Activated CD8-positive, alpha-beta T cell treated with anti-CD3 and anti-CD28 coated beads for 36 hours (primary cell): Measurements from ENCODE around the gene GCSAM. TPM values are rescaled to one million over a fixed set of nuclear protein-coding genes. Genes with fewer than 3 reads are reported as not detected.

ENCODE experiments used
- ATAC-seq: fragments of 200-7000 bp; cut with Tn5 transposase; one replicate; pipeline ENCODE4 v1.10.0; 2021; ENCODE audit warnings: mild to moderate bottlenecking, moderate library complexity
- CTCF ChIA-PET: fragments of 350-600 bp; sonication (Branson Sonifier 250); formaldehyde crosslinking; loops from one replicate; lab custom pipeline; 2021; ENCODE audit warnings: antibody characterized with exemption; lab: Charles Lee
- POLR2A ChIA-PET: fragments of 350-600 bp; sonication (Branson Sonifier 250); formaldehyde crosslinking; loops from one replicate; lab custom pipeline; 2021; ENCODE audit warnings: antibody characterized with exemption; lab: Charles Lee
- DNase-seq: peaks from one replicate; pipeline ENCODE4 v3.0.0-alpha.2; 2020
- H3K27ac Mint-ChIP-seq: one replicate; pipeline ENCODE4 v1.8.0; 2021; ENCODE audit warnings: mild to moderate bottlenecking, mixed read lengths
- H3K27me3 Mint-ChIP-seq: one replicate; pipeline ENCODE4 v1.8.0; 2021; ENCODE audit warnings: mixed read lengths
- H3K36me3 Mint-ChIP-seq: one replicate; pipeline ENCODE4 v1.8.0; 2021; ENCODE audit warnings: low read depth, mixed read lengths
- H3K4me1 Mint-ChIP-seq: one replicate; pipeline ENCODE4 v1.8.0; 2021; ENCODE audit warnings: low read depth, mixed read lengths
- H3K4me3 Mint-ChIP-seq: one replicate; pipeline ENCODE4 v1.8.0; 2021; ENCODE audit warnings: mild to moderate bottlenecking, moderate library complexity, mixed read lengths
- H3K9me3 Mint-ChIP-seq: one replicate; pipeline ENCODE4 v1.8.0; 2021; ENCODE audit warnings: mixed read lengths
- intact Hi-C: fragments of 100-400 bp; cut with micrococcal nuclease; formaldehyde crosslinking; loops from one replicate; pipeline ENCODE4 v1.10.0; 2022
- total RNA-seq, 2 experiments: library from RNA; stranded (reverse); gene quantifications; one replicate each; pipeline ENCODE4 v1.2.3, GENCODE V29; 2021
- TF ChIP-seq, protein P1 (sequence below): fragments of 200-600 bp; IDR thresholded peaks from one replicate; pipeline ENCODE4 v1.8.0; 2022; ENCODE audit warnings: antibody characterized with exemption, mild to moderate bottlenecking

Gene GCSAM
- total RNA-seq, 2 experiments from 2014 or later = 9.9 to 12.9 TPM

- H3K4me1 Mint-ChIP-seq = peaks cover 83% of the 10 kb centered on the region
- peak overlapping the region; percentile 96 for H3K27ac Mint-ChIP-seq
- ATAC-seq (no peak), DNase-seq (no peak)
- TF ChIP-seq, protein P1, sequence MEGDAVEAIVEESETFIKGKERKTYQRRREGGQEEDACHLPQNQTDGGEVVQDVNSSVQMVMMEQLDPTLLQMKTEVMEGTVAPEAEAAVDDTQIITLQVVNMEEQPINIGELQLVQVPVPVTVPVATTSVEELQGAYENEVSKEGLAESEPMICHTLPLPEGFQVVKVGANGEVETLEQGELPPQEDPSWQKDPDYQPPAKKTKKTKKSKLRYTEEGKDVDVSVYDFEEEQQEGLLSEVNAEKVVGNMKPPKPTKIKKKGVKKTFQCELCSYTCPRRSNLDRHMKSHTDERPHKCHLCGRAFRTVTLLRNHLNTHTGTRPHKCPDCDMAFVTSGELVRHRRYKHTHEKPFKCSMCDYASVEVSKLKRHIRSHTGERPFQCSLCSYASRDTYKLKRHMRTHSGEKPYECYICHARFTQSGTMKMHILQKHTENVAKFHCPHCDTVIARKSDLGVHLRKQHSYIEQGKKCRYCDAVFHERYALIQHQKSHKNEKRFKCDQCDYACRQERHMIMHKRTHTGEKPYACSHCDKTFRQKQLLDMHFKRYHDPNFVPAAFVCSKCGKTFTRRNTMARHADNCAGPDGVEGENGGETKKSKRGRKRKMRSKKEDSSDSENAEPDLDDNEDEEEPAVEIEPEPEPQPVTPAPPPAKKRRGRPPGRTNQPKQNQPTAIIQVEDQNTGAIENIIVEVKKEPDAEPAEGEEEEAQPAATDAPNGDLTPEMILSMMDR = no peak
- ChIA-PET CTCF (interaction anchor here (1.2 to 2.5 kb wide), 3 partner anchors 15 to 202 kb away, joined by 6 to 9 read pairs (median 6); partner anchors contain the start of gene CD200), POLR2A (interaction anchor here (0.9 kb wide), 1 partner anchor 132 kb away, joined by 4 read pairs; no protein-coding TSS in a partner anchor)
- no peaks in the 10 kb centered on the region for H3K27me3 Mint-ChIP-seq
- H3K36me3 Mint-ChIP-seq = peaks cover 3% of the 10 kb centered on the region
- intact Hi-C loops = loop anchor here (10.0 kb wide), 1 partner anchor 163 kb away; the partner anchor contains the start of gene SLC9C1
- H3K9me3 Mint-ChIP-seq = no peaks in the 10 kb centered on the region
- H3K4me3 Mint-ChIP-seq = peak overlapping the region; percentile 88
Observed at GRCh38 chr3:112132088-112132487, 960 bp downstream of the GCSAM start.

DNA sequence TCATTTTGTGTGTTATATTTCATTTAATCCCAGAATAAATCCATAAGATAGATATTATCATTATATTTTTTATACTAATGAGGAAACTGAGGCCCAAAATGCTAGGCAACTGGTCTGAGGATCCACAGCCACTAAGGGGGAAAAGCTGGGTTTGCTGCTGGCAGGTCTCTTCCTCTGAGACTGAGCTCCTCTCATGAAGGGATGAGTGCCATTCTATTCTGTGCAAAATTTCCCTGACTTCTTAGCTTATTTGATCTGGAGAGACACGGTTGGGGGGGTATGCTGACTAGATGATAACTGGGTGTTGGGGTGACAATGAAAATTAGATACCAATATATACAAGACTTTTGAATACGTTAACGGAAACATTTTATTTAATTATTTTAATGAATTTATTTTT, 1.9 kb downstream of the GCSAM start:
- TF ChIP-seq, protein P1 = no peak
- POLR2A ChIA-PET = interaction anchor here (0.6 kb wide), 1 partner anchor 197 kb away, joined by 3 read pairs; no protein-coding TSS in a partner anchor
- Mint-ChIP-seq H3K9me3 (no peaks in the 10 kb centered on the region), H3K27me3 (no peaks in the 10 kb centered on the region), H3K4me3 (peak overlapping the region; percentile 56), H3K27ac (peak overlapping the region; percentile 64), H3K4me1 (peaks cover 85% of the 10 kb centered on the region), H3K36me3 (peaks cover 6% of the 10 kb centered on the region)
- DNase-seq (no peak), ATAC-seq (no peak)
- CTCF ChIA-PET = interaction anchor here (0.6 to 1.7 kb wide), 2 partner anchors 19 to 774 kb away, joined by 3 to 6 read pairs; no protein-coding TSS in a partner anchor
- intact Hi-C loops = loop anchor here (10.0 kb wide), 1 partner anchor 164 kb away; the partner anchor contains the start of gene SLC9C1

DNA sequence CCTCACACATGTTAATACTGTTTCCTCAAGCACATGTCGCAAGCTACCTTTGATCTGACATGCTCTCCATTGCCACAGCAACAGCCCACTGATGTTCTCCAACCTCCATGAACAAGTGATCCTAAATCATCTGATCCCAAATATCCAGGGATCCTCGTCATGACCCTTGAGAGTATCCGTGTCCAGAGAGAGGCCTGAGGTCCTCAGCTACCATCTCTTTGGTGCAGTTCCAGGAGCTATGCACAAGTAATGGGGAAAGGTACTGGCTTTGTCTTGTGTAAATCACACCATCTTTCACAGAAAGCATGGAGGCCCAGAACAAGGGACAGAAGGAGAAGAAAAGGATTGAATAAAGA, 2.4 kb downstream of the GCSAM start:
- POLR2A ChIA-PET = no interaction called here
- no peak for ATAC-seq
- H3K27ac Mint-ChIP-seq = peak overlapping the region; percentile 71

DNA sequence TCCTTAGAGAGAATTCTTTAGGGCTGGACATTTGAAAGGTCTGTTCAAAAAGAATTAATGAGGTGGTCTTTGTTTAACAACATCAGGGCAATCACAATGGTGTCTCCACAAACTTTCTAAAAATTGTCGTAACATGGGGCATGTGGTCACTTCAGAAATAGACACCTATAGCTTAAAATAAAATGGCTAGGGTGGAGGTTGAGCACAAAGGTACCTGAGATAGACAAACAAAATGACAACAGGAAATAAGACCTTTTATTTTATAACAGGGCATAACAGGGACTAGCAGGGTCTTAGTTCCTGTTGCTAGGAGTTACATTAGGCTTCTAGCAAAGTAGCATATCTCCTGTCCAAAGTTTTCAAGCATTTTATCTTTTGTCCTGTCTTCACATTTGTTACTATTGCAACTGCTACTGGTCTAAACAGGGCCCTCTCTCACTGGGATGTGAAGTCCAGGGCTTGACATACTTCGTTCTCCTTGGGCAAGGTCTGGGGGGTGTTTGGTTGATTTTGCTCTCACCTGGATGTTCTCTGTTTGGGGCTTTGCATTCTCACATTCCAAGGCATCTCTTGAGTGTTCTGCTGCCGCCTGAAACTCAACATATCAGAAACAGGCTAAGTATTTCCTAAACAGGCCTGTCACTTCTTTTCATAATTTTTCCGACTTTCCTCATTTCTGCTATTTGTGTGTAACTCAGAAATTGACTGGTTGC, 3.0 kb downstream of the GCSAM start:
- no peak overlapping the region for H3K4me3 Mint-ChIP-seq
- TF ChIP-seq, protein P1 = no peak
- no peak for ATAC-seq
- ChIA-PET POLR2A (no interaction called here), CTCF (interaction anchor here (0.6 to 2.7 kb wide), 4 partner anchors 9 to 174 kb away, joined by 4 to 18 read pairs (median 6); no protein-coding TSS in a partner anchor)
- no peaks in the 10 kb centered on the region for H3K27me3 Mint-ChIP-seq
- no peaks in the 10 kb centered on the region for H3K9me3 Mint-ChIP-seq
- DNase-seq = no peak
- intact Hi-C loops = loop anchor here (10.0 kb wide), 1 partner anchor 165 kb away; the partner anchor contains the start of gene SLC9C1
- peaks cover 8% of the 10 kb centered on the region for H3K36me3 Mint-ChIP-seq
- peaks cover 80% of the 10 kb centered on the region for H3K4me1 Mint-ChIP-seq
- peak overlapping the region; percentile 71 for H3K27ac Mint-ChIP-seq

More for the DNA sequence above, 2.4 kb downstream of the GCSAM start:
- no peaks in the 10 kb centered on the region for H3K9me3 Mint-ChIP-seq
- intact Hi-C loops = loop anchor here (10.0 kb wide), 1 partner anchor 164 kb away; the partner anchor contains the start of gene SLC9C1
- H3K36me3 Mint-ChIP-seq = peaks cover 8% of the 10 kb centered on the region
- CTCF ChIA-PET = interaction anchor here (1.7 kb wide), 1 partner anchor 19 kb away, joined by 6 read pairs; no protein-coding TSS in a partner anchor
- H3K27me3 Mint-ChIP-seq = no peaks in the 10 kb centered on the region
- peaks cover 84% of the 10 kb centered on the region for H3K4me1 Mint-ChIP-seq
- no peak overlapping the region for H3K4me3 Mint-ChIP-seq
- DNase-seq = no peak
- TF ChIP-seq, protein P1 = no peak
